Trophoblast cell (in vitro differentiated cells and primary cell): ENCODE data around the gene IL1RAPL2.

Experiments used
- DNase-seq, 2 donors: peaks; one replicate each; pipeline ENCODE4 v3.0.0-alpha.2; 2016
- H2AFZ ChIP-seq: 2 replicates; pipeline ENCODE4 v1.6.1; 2013; ENCODE audit warnings: low read length, moderate library complexity, mild to moderate bottlenecking; ENCODE audit not compliant: insufficient read depth, poor library complexity
- H2AK5ac ChIP-seq: 2 replicates; pipeline ENCODE4 v1.6.1; 2013; ENCODE audit warnings: mild to moderate bottlenecking, low read length
- H2BK120ac ChIP-seq: 2 replicates; pipeline ENCODE4 v1.6.1; 2013; ENCODE audit warnings: low read length, mild to moderate bottlenecking, moderate library complexity; ENCODE audit not compliant: insufficient read depth, poor library complexity
- H2BK12ac ChIP-seq: 2 replicates; pipeline ENCODE4 v1.6.1; 2013; ENCODE audit warnings: mild to moderate bottlenecking, low read length, moderate library complexity
- H2BK5ac ChIP-seq: 2 replicates; pipeline ENCODE4 v1.6.1; 2013; ENCODE audit warnings: low read length, low read depth, moderate library complexity, mild to moderate bottlenecking; ENCODE audit not compliant: poor library complexity
- H3K14ac ChIP-seq: 2 replicates; pipeline ENCODE4 v1.6.1; 2013; ENCODE audit warnings: mild to moderate bottlenecking, low read length
- H3K18ac ChIP-seq: 2 replicates; pipeline ENCODE4 v1.6.1; 2013; ENCODE audit warnings: mild to moderate bottlenecking, low read length
- H3K23ac ChIP-seq: 2 replicates; pipeline ENCODE4 v1.6.1; 2013; ENCODE audit warnings: low read length
- H3K27ac ChIP-seq: 2 replicates; pipeline ENCODE4 v1.5.1; 2013; ENCODE audit warnings: low read depth, mild to moderate bottlenecking, inconsistent platforms, low read length, moderate library complexity
- H3K27me3 ChIP-seq: 2 replicates; pipeline ENCODE4 v1.6.1; 2013; ENCODE audit warnings: inconsistent platforms, mild to moderate bottlenecking, low read length, moderate library complexity; ENCODE audit not compliant: insufficient read depth
- H3K36me3 ChIP-seq, 2 experiments: 1 replicate in 1 of 2; 2 replicates in 1 of 2; pipeline ENCODE4 v1.6.1; 2013; ENCODE audit warnings: low read length in 2 of 2, mild to moderate bottlenecking in 2 of 2, moderate library complexity in 1 of 2; ENCODE audit not compliant: insufficient read depth in 2 of 2, control insufficient read depth in 1 of 2
- H3K4ac ChIP-seq: 2 replicates; pipeline ENCODE4 v1.6.1; 2013; ENCODE audit warnings: low read depth, mild to moderate bottlenecking, low read length, moderate library complexity
- H3K4me1 ChIP-seq, 2 experiments: 1 replicate in 1 of 2; 2 replicates in 1 of 2; pipeline ENCODE4 v1.6.1; 2013; ENCODE audit warnings: low read length in 2 of 2, mild to moderate bottlenecking in 2 of 2, moderate library complexity in 1 of 2; ENCODE audit not compliant: insufficient read depth in 2 of 2, control insufficient read depth in 1 of 2
- H3K4me2 ChIP-seq: 2 replicates; pipeline ENCODE4 v1.6.1; 2013; ENCODE audit warnings: inconsistent platforms, mild to moderate bottlenecking, low read length, moderate library complexity
- H3K4me3 ChIP-seq: 2 replicates; pipeline ENCODE4 v1.5.1; 2013; ENCODE audit warnings: mild to moderate bottlenecking, low read depth, low read length, inconsistent platforms
- H3K79me1 ChIP-seq: one replicate; pipeline ENCODE4 v1.6.1; 2013; ENCODE audit warnings: low read length
- H3K79me2 ChIP-seq: 2 replicates; pipeline ENCODE4 v1.6.1; 2013; ENCODE audit warnings: low read length, mild to moderate bottlenecking; ENCODE audit not compliant: control insufficient read depth, insufficient read depth, poor library complexity
- H3K9ac ChIP-seq: 2 replicates; pipeline ENCODE4 v1.6.1; 2013; ENCODE audit warnings: mild to moderate bottlenecking, low read length
- H3K9me3 ChIP-seq: 2 replicates; pipeline ENCODE4 v1.6.1; 2013; ENCODE audit warnings: low read depth, mild to moderate bottlenecking, control low read depth, inconsistent platforms, low read length; ENCODE audit not compliant: insufficient read depth
- H4K12ac ChIP-seq: 2 replicates; pipeline ENCODE4 v1.6.1; 2013; ENCODE audit warnings: low read depth, mild to moderate bottlenecking, low read length, moderate library complexity
- H4K8ac ChIP-seq: 2 replicates; pipeline ENCODE4 v1.6.1; 2013; ENCODE audit warnings: low read depth, mild to moderate bottlenecking, low read length, moderate library complexity
- H4K91ac ChIP-seq: one replicate; pipeline ENCODE4 v1.6.1; 2013; ENCODE audit warnings: low read depth, mild to moderate bottlenecking, low read length, moderate library complexity
- WGBS: extraction: QIAGEN DNeasy Blood & Tissue Kit; methylation state at CpG from one replicate; pipeline ENCODE4 v1.1.7; 2013; ENCODE audit warnings: missing lambda C conversion rate; ENCODE audit not compliant: insufficient read length, insufficient coverage; ENCODE audit errors: extremely low coverage; 5-methylcytosine and 5-hydroxymethylcytosine counted together

The IL1RAPL2 gene

GRCh38 chrX:105694839-105695238, 1128.8 kb downstream of the IL1RAPL2 start:
- peak in 1 of 2 donors; percentile 67 for DNase-seq
- Histone ChIP-seq H3K79me1 (no peaks in the 10 kb centered on the region), H3K23ac (no peak overlapping the region), H3K14ac (no peak overlapping the region), H2AFZ (no peak overlapping the region), H2BK12ac (no peak overlapping the region), H3K79me2 (no peaks in the 10 kb centered on the region), H3K27ac (no peak overlapping the region), H3K9ac (no peak overlapping the region), H2BK120ac (no peak overlapping the region), H3K4me2 (no peak overlapping the region), H4K91ac (no peak overlapping the region), H3K18ac (no peak overlapping the region), H3K36me3 (no peaks in the 10 kb centered on the region), H4K12ac (no peak overlapping the region), H3K4ac (no peak overlapping the region), H3K27me3 (no peaks in the 10 kb centered on the region), H3K4me3 (no peak overlapping the region), H3K4me1 (no peaks in the 10 kb centered on the region), H2AK5ac (no peak overlapping the region), H2BK5ac (no peak overlapping the region), H4K8ac (no peak overlapping the region), H3K9me3 (no peaks in the 10 kb centered on the region)
- no CpG with 5 or more reads among the region's 1 CpG for WGBS

GRCh38 chrX:105695451-105695850, 1129.5 kb downstream of the IL1RAPL2 start:
- Histone ChIP-seq H3K4ac (no peak overlapping the region), H3K4me3 (no peak overlapping the region), H3K27ac (no peak overlapping the region), H2BK12ac (no peak overlapping the region), H3K14ac (no peak overlapping the region), H3K9ac (no peak overlapping the region), H3K79me2 (no peaks in the 10 kb centered on the region), H3K4me2 (no peak overlapping the region), H2BK120ac (no peak overlapping the region), H4K8ac (no peak overlapping the region), H4K12ac (no peak overlapping the region), H3K9me3 (no peaks in the 10 kb centered on the region), H3K79me1 (no peaks in the 10 kb centered on the region), H2BK5ac (no peak overlapping the region), H3K23ac (no peak overlapping the region), H4K91ac (no peak overlapping the region), H3K27me3 (no peaks in the 10 kb centered on the region), H2AK5ac (no peak overlapping the region), H3K18ac (no peak overlapping the region), H3K36me3 (no peaks in the 10 kb centered on the region), H2AFZ (no peak overlapping the region), H3K4me1 (no peaks in the 10 kb centered on the region)
- no CpG with 5 or more reads among the region's 1 CpG for WGBS
- DNase-seq = peak in 1 of 2 donors; percentile 80

- Histone ChIP-seq H3K27ac (no peak overlapping the region), H4K12ac (no peak overlapping the region), H3K4ac (no peak overlapping the region), H3K79me2 (no peaks in the 10 kb centered on the region), H2BK120ac (no peak overlapping the region), H3K14ac (no peak overlapping the region), H4K91ac (no peak overlapping the region), H3K79me1 (no peaks in the 10 kb centered on the region), H3K4me3 (no peak overlapping the region), H3K9me3 (no peaks in the 10 kb centered on the region), H2BK5ac (no peak overlapping the region), H3K23ac (no peak overlapping the region), H2BK12ac (no peak overlapping the region), H3K36me3 (no peaks in the 10 kb centered on the region), H2AFZ (no peak overlapping the region), H3K4me2 (no peak overlapping the region), H2AK5ac (no peak overlapping the region), H4K8ac (no peak overlapping the region), H3K4me1 (no peaks in the 10 kb centered on the region), H3K27me3 (no peaks in the 10 kb centered on the region), H3K9ac (no peak overlapping the region), H3K18ac (no peak overlapping the region)
- no peak for DNase-seq
- no CpG with 5 or more reads among the region's 2 CpGs for WGBS
Observed at GRCh38 chrX:105696870-105697269, 1130.9 kb downstream of the IL1RAPL2 start.

DNA sequence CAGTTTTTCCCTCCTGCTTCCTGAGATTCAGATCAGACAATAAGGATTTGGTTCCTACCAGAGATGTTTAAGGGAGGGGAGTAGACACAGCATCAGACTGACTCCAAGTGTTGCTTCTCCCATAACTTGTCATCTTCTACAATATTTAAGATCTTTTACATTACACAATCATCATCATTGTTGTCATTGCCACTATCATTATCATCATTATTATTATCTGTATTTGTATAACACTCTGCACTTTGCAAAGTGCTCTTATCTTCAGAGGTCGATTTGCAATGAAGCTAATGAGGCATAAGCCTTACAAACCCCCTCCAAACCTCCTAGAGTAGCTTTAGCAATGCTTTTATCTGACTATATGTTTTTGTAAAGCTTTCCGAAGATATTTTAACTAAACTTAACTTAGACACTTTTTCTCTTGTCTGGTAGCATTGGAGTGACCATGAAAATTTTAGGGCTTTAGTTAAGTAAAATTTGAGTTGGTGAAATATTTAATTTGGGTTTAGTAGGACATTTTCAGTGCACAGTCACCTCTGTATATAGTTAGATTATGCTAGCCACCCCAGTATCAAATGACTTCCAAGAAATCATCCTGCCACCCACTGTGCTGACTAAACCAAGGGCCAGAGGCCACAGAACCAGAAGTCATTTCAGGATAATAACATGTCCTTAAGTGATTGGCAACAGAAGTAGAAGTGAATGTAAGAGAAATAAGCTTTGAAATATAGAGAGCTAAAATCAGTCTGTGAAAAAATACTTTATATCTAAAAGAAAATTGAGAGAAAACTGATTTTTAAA, 1132.2 kb downstream of the IL1RAPL2 start:
- no peaks in the 10 kb centered on the region for H3K9me3 ChIP-seq

More for the DNA sequence above, 1132.2 kb downstream of the IL1RAPL2 start:
- no peaks in the 10 kb centered on the region for H3K79me2 ChIP-seq
- no peak overlapping the region for H2BK120ac ChIP-seq
- no CpG with 5 or more reads among the region's 2 CpGs for WGBS
- no peak overlapping the region for H2BK12ac ChIP-seq
- no peak overlapping the region for H3K18ac ChIP-seq
- H4K91ac ChIP-seq = no peak overlapping the region
- H3K4ac ChIP-seq = no peak overlapping the region
- no peak overlapping the region for H3K4me3 ChIP-seq
- no peak overlapping the region for H3K23ac ChIP-seq
- H3K27ac ChIP-seq = no peak overlapping the region
- peaks cover 0 to 3% of the 10 kb centered on the region in 2 experiments for H3K4me1 ChIP-seq
- no peak overlapping the region for H2BK5ac ChIP-seq
- no peak overlapping the region for H3K14ac ChIP-seq
- no peaks in the 10 kb centered on the region for H3K27me3 ChIP-seq
- H3K36me3 ChIP-seq = no peaks in the 10 kb centered on the region
- H4K12ac ChIP-seq = no peak overlapping the region
- H2AK5ac ChIP-seq = no peak overlapping the region
- no peak overlapping the region for H4K8ac ChIP-seq
- H2AFZ ChIP-seq = no peak overlapping the region
- no peaks in the 10 kb centered on the region for H3K79me1 ChIP-seq
- no peak overlapping the region for H3K4me2 ChIP-seq
- no peak overlapping the region for H3K9ac ChIP-seq
- DNase-seq = no peak
